Peyer's patch (tissue), 4 donors: ENCODE data around the gene INKA2.

ENCODE experiments used
- CTCF ChIP-seq, 6 experiments: fragments of 450-650 bp in 4 of 6; fragments of 200-600 bp in 2 of 6; sonication (generic) in 1 of 6; IDR thresholded peaks; one replicate each; pipeline ENCODE4 v1.5.1; 2017 to 2019; ENCODE audit warnings: antibody characterized with exemption in 6 of 6, mild to moderate bottlenecking in 3 of 6, moderate library complexity in 1 of 6
- POLR2A ChIP-seq, 2 donors: fragments of 450-650 bp; IDR thresholded peaks; one replicate each; pipeline ENCODE4 v1.5.1; 2017; ENCODE audit warnings: antibody characterized with exemption in 2 of 2, mild to moderate bottlenecking in 2 of 2, moderate library complexity in 2 of 2

GRCh38 chr1:111768625-111769024, 29.4 kb upstream of the INKA2 start:
- no peak for TF ChIP-seq CTCF (IDR thresholded peaks at IDR 0.05)
- no peak for TF ChIP-seq POLR2A (IDR thresholded peaks at IDR 0.05)
